Ovary (tissue), 3 donors: Measurements from ENCODE around the gene KBTBD13.

Experiments used
- CTCF ChIP-seq, 3 donors: fragments of 450-650 bp in 2 of 3; fragments of 200-600 bp in 1 of 3; IDR thresholded peaks; one replicate each; pipeline versions ENCODE4 v1.5.1 to v1.8.0; 2016 to 2022; ENCODE audit warnings: antibody characterized with exemption in 3 of 3, mild to moderate bottlenecking in 1 of 3
- EP300 ChIP-seq: sonication (generic); formaldehyde crosslinking; IDR thresholded peaks from one replicate; pipeline ENCODE4 v1.6.1; 2017; ENCODE audit warnings: antibody characterized with exemption
- POLR2A ChIP-seq: fragments of 450-650 bp; IDR thresholded peaks from one replicate; pipeline ENCODE4 v1.6.1; 2017; ENCODE audit warnings: antibody characterized with exemption, mild to moderate bottlenecking, moderate library complexity
- donor health status: DM: no; HTN: no; CAD: no.

GRCh38 chr15:65099336-65099735 is 22.8 kb downstream of the KBTBD13 start:
- TF ChIP-seq CTCF (IDR thresholded peaks at IDR 0.05) (no peak), POLR2A (no peak), EP300 (no peak)
